Ovary (tissue), 9 donors: ENCODE measurements around the gene PDLIM3. TPM values are rescaled to one million over a fixed set of nuclear protein-coding genes. Genes with fewer than 3 reads are reported as not detected.
A peak's percentile ranks its signal among the peaks of the same experiment; 100 is the strongest.

Experiments used
- DNase-seq, 5 donors: peaks; one replicate each; pipeline ENCODE4 v3.0.0-alpha.2; 2019 to 2020
- H3K27ac ChIP-seq, 2 donors: fragments of 200-600 bp; one replicate each; pipeline versions ENCODE4 v1.5.1 to v1.8.0; 2019 to 2022
- H3K27me3 ChIP-seq: fragments of 200-600 bp; one replicate; pipeline ENCODE4 v1.8.0; 2022
- H3K36me3 ChIP-seq: fragments of 200-600 bp; sonication (generic); one replicate; pipeline ENCODE4 v1.5.1; 2019
- H3K4me1 ChIP-seq: one replicate; pipeline ENCODE4 v1.8.1; 2013; ENCODE audit warnings: mild to moderate bottlenecking, moderate library complexity; ENCODE audit not compliant: insufficient read depth
- H3K4me3 ChIP-seq: fragments of 200-600 bp; sonication (generic); one replicate; pipeline ENCODE4 v1.5.1; 2017
- H3K9me3 ChIP-seq, 2 donors: fragments of 200-600 bp in 1 of 2; sonication (generic) in 1 of 2; one replicate each; pipeline versions ENCODE4 v1.5.1 to v1.8.1; 2013 to 2019; ENCODE audit warnings: mild to moderate bottlenecking in 1 of 2, moderate library complexity in 1 of 2
- EP300 ChIP-seq: sonication (generic); formaldehyde crosslinking; IDR thresholded peaks from one replicate; pipeline ENCODE4 v1.6.1; 2017; ENCODE audit warnings: antibody characterized with exemption
- POLR2A ChIP-seq: fragments of 450-650 bp; IDR thresholded peaks from one replicate; pipeline ENCODE4 v1.6.1; 2017; ENCODE audit warnings: antibody characterized with exemption, mild to moderate bottlenecking, moderate library complexity
- WGBS, 3 donors: extraction: QIAGEN DNeasy Blood & Tissue Kit in 1 of 3; methylation state at CpG; one replicate each; pipeline versions ENCODE4 v1.1.5 to v1.1.7; 2013 to 2017; 5-methylcytosine and 5-hydroxymethylcytosine counted together
- intact Hi-C, 4 donors: fragments of 100-400 bp; cut with DNase I; formaldehyde crosslinking; loops; one replicate each; pipeline versions ENCODE4 v1.11.0 to v1.15.1; 2022 to 2023
- polyA plus RNA-seq, 2 donors: library from polyadenylated mRNA; stranded (reverse); fragments of 200-250 nt in 1 of 2; fragments of 350-450 nt in 1 of 2; fragmentation: Illumina TruSeq in 1 of 2; extraction: RNeasy Lipid Tissue Mini Kit (QIAGEN cat#74804) in 1 of 2; gene quantifications; one replicate each; pipeline ENCODE4 v1.2.3, GENCODE V29; 2013 to 2014
- total RNA-seq, 7 donors: library from RNA; depleted of rRNA in 2 of 7; stranded (reverse); fragments of >200 nt in 2 of 7; fragmentation: NEBNext Ultra II Directional in 3 of 7; extraction: Animal tissue kit (Norgen Biotek cat#: 25700) in 3 of 7; gene quantifications; one replicate each; pipeline versions ENCODE4 v1.1.0 to v1.2.4, GENCODE V29; 2016 to 2023
- TF ChIP-seq, protein P1 (sequence below), 3 donors: fragments of 450-650 bp in 2 of 3; fragments of 200-600 bp in 1 of 3; IDR thresholded peaks; one replicate each; pipeline versions ENCODE4 v1.5.1 to v1.8.0; 2016 to 2022; ENCODE audit warnings: antibody characterized with exemption in 3 of 3, mild to moderate bottlenecking in 1 of 3
- donor health status: DM: no; HTN: no; CAD: no; lungs with moderate emphysema.
- donor health status: DM: no; HTN: no; CAD: no.
- donor health status: Bipolar disorder and iron deficiency.
- donor health status: DM: yes; HTN: yes; CAD: no.
- donor health status: DM: no; HTN: no; CAD: no.
- donor health status: DM: yes; HTN: yes; CAD: no.

The PDLIM3 gene
- total and polyA plus RNA-seq, 9 donors: 40.9 to 220 (median 78.7) TPM

DNA sequence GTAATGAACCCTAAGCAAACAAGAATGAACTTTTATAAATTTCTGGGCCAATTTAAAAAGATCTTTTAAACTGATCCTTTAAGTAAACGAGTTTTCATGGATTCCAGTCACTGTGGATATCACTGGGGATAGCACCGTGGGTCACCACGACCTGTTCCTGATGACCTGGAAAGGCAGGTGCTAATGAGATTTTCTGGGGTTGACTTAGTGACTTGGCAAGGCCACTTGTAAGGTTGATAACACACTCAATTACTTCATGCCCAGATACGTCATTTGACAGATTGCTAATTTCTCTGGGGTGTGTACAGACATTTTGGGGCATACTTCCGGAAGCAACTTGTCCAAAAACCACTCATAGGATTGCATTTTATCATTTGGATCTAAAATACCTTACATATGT lies 24.5 kb downstream of the PDLIM3 start:
- TF ChIP-seq, protein P1, sequence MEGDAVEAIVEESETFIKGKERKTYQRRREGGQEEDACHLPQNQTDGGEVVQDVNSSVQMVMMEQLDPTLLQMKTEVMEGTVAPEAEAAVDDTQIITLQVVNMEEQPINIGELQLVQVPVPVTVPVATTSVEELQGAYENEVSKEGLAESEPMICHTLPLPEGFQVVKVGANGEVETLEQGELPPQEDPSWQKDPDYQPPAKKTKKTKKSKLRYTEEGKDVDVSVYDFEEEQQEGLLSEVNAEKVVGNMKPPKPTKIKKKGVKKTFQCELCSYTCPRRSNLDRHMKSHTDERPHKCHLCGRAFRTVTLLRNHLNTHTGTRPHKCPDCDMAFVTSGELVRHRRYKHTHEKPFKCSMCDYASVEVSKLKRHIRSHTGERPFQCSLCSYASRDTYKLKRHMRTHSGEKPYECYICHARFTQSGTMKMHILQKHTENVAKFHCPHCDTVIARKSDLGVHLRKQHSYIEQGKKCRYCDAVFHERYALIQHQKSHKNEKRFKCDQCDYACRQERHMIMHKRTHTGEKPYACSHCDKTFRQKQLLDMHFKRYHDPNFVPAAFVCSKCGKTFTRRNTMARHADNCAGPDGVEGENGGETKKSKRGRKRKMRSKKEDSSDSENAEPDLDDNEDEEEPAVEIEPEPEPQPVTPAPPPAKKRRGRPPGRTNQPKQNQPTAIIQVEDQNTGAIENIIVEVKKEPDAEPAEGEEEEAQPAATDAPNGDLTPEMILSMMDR (IDR thresholded peaks at IDR 0.05): no peak
- no peak for TF ChIP-seq EP300
- TF ChIP-seq POLR2A: no peak
- 85 to 90% (median 89%) methylated on average over 5 of the region's 5 CpGs for WGBS, 3 donors
- H3K4me1 ChIP-seq: peaks cover 6% of the 10 kb centered on the region
- H3K9me3 ChIP-seq: no peaks in the 10 kb centered on the region
- DNase-seq: no peak
- H3K4me3 ChIP-seq: no peak overlapping the region
- no peaks in the 10 kb centered on the region for H3K27me3 ChIP-seq
- H3K27ac ChIP-seq: no peak overlapping the region
- H3K36me3 ChIP-seq: no peaks in the 10 kb centered on the region
- intact Hi-C loops: no loop called here

DNA sequence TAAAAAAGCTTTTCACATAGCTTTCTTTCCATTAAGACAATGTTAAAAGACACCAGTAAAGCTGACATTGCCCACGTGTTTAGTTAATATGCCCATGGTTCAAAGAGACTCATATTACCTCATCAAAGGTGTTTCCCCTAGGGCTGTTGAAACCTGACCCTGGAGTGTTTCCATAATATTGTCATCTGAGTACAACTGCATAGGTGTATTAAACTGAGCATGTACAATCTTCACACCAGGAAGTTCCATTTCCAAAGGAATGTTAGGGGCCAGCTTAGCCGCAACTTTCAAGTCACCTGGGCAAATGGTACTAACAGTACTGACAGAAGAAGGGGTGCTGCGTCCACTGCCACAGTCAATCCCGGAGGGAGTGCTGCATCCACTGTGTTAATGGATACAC lies 27.1 kb downstream of the PDLIM3 start:
- H3K4me1 ChIP-seq: peaks cover 2% of the 10 kb centered on the region
- 84 to 92% (median 88%) methylated on average over 4 of the region's 4 CpGs for WGBS, 3 donors
- DNase-seq: no peak
- TF ChIP-seq, protein P1 (IDR thresholded peaks at IDR 0.05): no peak
- TF ChIP-seq EP300 (no peak), POLR2A (no peak)
- no peaks in the 10 kb centered on the region for H3K36me3 ChIP-seq
- no peaks in the 10 kb centered on the region for H3K27me3 ChIP-seq
- no peak overlapping the region for H3K27ac ChIP-seq
- H3K4me3 ChIP-seq: no peak overlapping the region
- no peaks in the 10 kb centered on the region for H3K9me3 ChIP-seq
- intact Hi-C loops: no loop called here

DNA sequence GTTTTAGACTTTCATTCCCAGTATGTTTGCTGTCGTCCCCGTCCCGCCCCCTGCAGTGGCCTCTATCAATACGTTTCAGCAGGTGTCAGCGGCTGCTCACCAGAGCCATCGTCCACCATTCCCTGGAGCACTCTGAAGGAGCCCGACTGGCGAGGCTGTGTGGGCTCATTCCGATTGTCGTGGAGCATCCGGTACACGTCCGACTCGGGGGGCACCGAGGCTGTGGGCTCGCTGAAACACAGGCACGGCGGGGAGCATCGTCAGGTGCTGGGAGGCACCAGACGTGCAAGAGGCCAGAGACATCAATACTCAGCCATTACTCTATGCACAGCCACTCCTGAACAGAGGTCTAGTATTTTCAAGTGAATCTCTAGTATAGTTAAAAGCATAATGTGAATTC lies 28.9 kb downstream of the PDLIM3 start:
- Histone ChIP-seq H3K27ac (no peak overlapping the region), H3K4me1 (peaks cover 2% of the 10 kb centered on the region), H3K27me3 (no peaks in the 10 kb centered on the region), H3K9me3 (no peaks in the 10 kb centered on the region), H3K4me3 (no peak overlapping the region), H3K36me3 (no peaks in the 10 kb centered on the region)
- intact Hi-C loops: no loop called here
- TF ChIP-seq EP300 (no peak), POLR2A (no peak)
- TF ChIP-seq, protein P1 (IDR thresholded peaks at IDR 0.05): no peak
- no peak for DNase-seq
- WGBS, 3 donors: 94 to 97% (median 95%) methylated on average over 20 of the region's 20 CpGs

DNA sequence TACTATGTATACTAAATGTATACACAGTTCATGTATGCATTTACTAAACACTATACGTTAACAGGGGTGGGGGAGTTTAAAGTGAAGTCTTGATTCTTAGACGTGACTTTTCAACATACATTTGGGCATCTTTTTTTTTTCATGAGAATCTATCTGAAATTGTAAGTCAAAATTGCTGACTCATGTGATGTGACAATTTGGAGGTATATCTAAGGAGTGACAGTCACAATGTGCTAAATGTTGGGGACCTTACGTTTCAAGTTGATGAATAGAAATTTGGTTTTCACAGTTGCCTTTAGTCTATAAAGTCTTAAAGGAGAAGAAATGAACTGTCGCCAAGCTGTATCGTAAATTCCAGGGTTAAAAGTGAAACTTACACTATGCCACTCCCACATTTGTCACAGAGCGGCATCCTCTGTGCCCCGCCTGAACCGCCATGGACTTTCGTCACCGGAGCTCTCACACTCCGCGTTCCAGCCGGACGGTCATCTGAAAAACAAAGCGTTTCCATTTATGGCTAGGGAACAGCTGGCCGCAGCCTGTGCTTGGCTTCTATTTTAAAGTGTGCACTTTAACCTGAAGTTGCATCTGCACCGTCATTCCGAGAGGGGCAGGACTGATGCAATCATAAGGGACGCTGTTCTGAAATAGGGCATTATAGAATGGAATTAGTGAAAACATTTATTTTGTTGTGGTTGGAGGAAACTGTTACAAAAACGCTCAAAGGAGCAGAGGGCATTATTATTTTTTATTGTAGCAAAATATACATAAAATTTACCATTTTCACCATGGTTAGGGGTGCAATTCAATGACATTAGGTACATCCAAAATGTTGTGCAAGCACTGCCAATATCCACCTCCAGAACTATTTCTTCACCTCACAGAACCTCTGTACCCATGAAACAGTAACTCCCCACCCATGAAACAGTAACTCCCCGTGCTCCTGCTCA lies 30.9 kb downstream of the PDLIM3 start:
- Histone ChIP-seq H3K36me3 (no peaks in the 10 kb centered on the region), H3K4me3 (no peak overlapping the region), H3K27ac (peak overlapping the region in 1 of 2 donors; percentile 65), H3K4me1 (peaks cover 2% of the 10 kb centered on the region), H3K27me3 (no peaks in the 10 kb centered on the region), H3K9me3 (no peaks in the 10 kb centered on the region)
- 12 to 37% (median 16%) methylated on average over 21 of the region's 21 CpGs for WGBS, 3 donors
- DNase-seq: peak; percentile 75 to 83 (median 80)
- intact Hi-C loops: no loop called here
- TF ChIP-seq, protein P1 (IDR thresholded peaks at IDR 0.05): no peak
- TF ChIP-seq EP300 (peak; percentile 70), POLR2A (no peak)
